SK-N-SH treated with all-trans-retinoic acid at 6 μM for 48 hours (cell line): Measurements from ENCODE around the gene NFKBIB.

Experiments used
- ATAC-seq: fragments of 200-7000 bp; cut with Tn5 transposase; 3 replicates; pipeline ENCODE4 v1.9.1; 2020; ENCODE audit warnings: mild to moderate bottlenecking, moderate library complexity
- ARNTL ChIP-seq: fragments of 450-650 bp; formaldehyde crosslinking; IDR thresholded peaks from 2 replicates; pipeline ENCODE4 v1.5.0; 2020; ENCODE audit warnings: low read depth, mild to moderate bottlenecking, moderate library complexity, borderline replicate concordance
- BACH2 ChIP-seq: fragments of 250-450 bp; sonication (Bioruptor Pico); IDR thresholded peaks from 2 replicates; pipeline ENCODE4 v1.9.0; 2021; ENCODE audit warnings: mild to moderate bottlenecking, borderline replicate concordance
- CREB5 ChIP-seq: fragments of 250-450 bp; sonication (Bioruptor Pico); IDR thresholded peaks from 2 replicates; pipeline ENCODE4 v1.5.1; 2020; ENCODE audit warnings: low read depth, mild to moderate bottlenecking, moderate library complexity
- CSDC2 ChIP-seq: fragments of 250-450 bp; sonication (Bioruptor Pico); IDR thresholded peaks from 2 replicates; pipeline ENCODE4 v1.5.0; 2020; ENCODE audit warnings: mild to moderate bottlenecking, moderate library complexity
- CSRNP3 ChIP-seq: fragments of 250-450 bp; sonication (Bioruptor Pico); IDR thresholded peaks from 2 replicates; pipeline ENCODE4 v1.5.1; 2021; ENCODE audit warnings: mild to moderate bottlenecking, moderate library complexity
- ESRRG ChIP-seq: fragments of 250-450 bp; sonication (Bioruptor Pico); IDR thresholded peaks from 2 replicates; pipeline ENCODE4 v1.6.1; 2021; ENCODE audit warnings: mild to moderate bottlenecking
- GLIS3 ChIP-seq: fragments of 250-450 bp; sonication (Bioruptor Pico); IDR thresholded peaks from 2 replicates; pipeline ENCODE4 v1.5.0; 2020; ENCODE audit warnings: mild to moderate bottlenecking, moderate library complexity
- ISL1 ChIP-seq: fragments of 250-450 bp; sonication (Bioruptor Pico); IDR thresholded peaks from 2 replicates; pipeline ENCODE4 v2.1.2; 2022; ENCODE audit warnings: mild to moderate bottlenecking, moderate library complexity
- OSR1 ChIP-seq: fragments of 250-450 bp; sonication (Bioruptor Pico); IDR thresholded peaks from 2 replicates; pipeline ENCODE4 v1.8.0; 2022; ENCODE audit warnings: moderate library complexity, mild to moderate bottlenecking, inconsistent platforms
- PATZ1 ChIP-seq: fragments of 250-450 bp; sonication (Bioruptor Pico); IDR thresholded peaks from 2 replicates; pipeline ENCODE4 v1.8.0; 2020; ENCODE audit warnings: mild to moderate bottlenecking, moderate library complexity, borderline replicate concordance
- POU6F1 ChIP-seq: fragments of 250-450 bp; sonication (Bioruptor Pico); IDR thresholded peaks from 2 replicates; pipeline ENCODE4 v1.8.0; 2021; ENCODE audit warnings: low read depth, mild to moderate bottlenecking, moderate library complexity, borderline replicate concordance
- PPARA ChIP-seq: fragments of 250-450 bp; sonication (Bioruptor Pico); IDR thresholded peaks from 2 replicates; pipeline ENCODE4 v1.5.0; 2020; ENCODE audit warnings: mild to moderate bottlenecking, borderline replicate concordance
- RARB ChIP-seq: fragments of 250-450 bp; sonication (Bioruptor Pico); IDR thresholded peaks from 2 replicates; pipeline ENCODE4 v1.8.0; 2021; ENCODE audit warnings: mild to moderate bottlenecking, moderate library complexity
- SNAI2 ChIP-seq: fragments of 250-450 bp; sonication (Bioruptor Pico); IDR thresholded peaks from 2 replicates; pipeline ENCODE4 v1.5.0; 2020; ENCODE audit warnings: mild to moderate bottlenecking, moderate library complexity
- TCF4 ChIP-seq: fragments of 250-450 bp; sonication (Bioruptor Pico); IDR thresholded peaks from 2 replicates; pipeline ENCODE4 v1.8.0; 2021; ENCODE audit warnings: mild to moderate bottlenecking, moderate library complexity, borderline replicate concordance
- TOX ChIP-seq: fragments of 250-450 bp; sonication (Bioruptor Pico); IDR thresholded peaks from 2 replicates; pipeline ENCODE4 v1.8.0; 2021; ENCODE audit warnings: mild to moderate bottlenecking, moderate library complexity, borderline replicate concordance
- TSHZ2 ChIP-seq: fragments of 250-450 bp; sonication (Bioruptor Pico); IDR thresholded peaks from 2 replicates; pipeline ENCODE4 v1.5.0; 2020; ENCODE audit warnings: mild to moderate bottlenecking, moderate library complexity
- ZFP3 ChIP-seq: fragments of 250-450 bp; sonication (Bioruptor Pico); IDR thresholded peaks from 2 replicates; pipeline ENCODE4 v1.5.0; 2020; ENCODE audit warnings: mild to moderate bottlenecking, moderate library complexity
- ZFP30 ChIP-seq: fragments of 450-650 bp; formaldehyde crosslinking; IDR thresholded peaks from 2 replicates; pipeline ENCODE4 v1.5.0; 2022; ENCODE audit warnings: mild to moderate bottlenecking, moderate library complexity
- ZNF565 ChIP-seq: fragments of 450-650 bp; formaldehyde crosslinking; conservative IDR thresholded peaks from 2 replicates; pipeline ENCODE4 v1.5.0; 2020; ENCODE audit warnings: low read depth, mild to moderate bottlenecking, moderate library complexity
- ZNF70 ChIP-seq: fragments of 450-650 bp; formaldehyde crosslinking; IDR thresholded peaks from 2 replicates; pipeline ENCODE4 v1.5.0; 2020; ENCODE audit warnings: mild to moderate bottlenecking, moderate library complexity
- ZNF8 ChIP-seq: fragments of 450-650 bp; formaldehyde crosslinking; IDR thresholded peaks from 2 replicates; pipeline ENCODE4 v1.5.0; 2020; ENCODE audit warnings: mild to moderate bottlenecking, moderate library complexity

Gene NFKBIB

GRCh38 chr19:38904581-38905539, 5.1 kb downstream of the NFKBIB start:
- ATAC-seq = no peak
- TF ChIP-seq POU6F1 (CRISPR knock-in tag) = no peak
- TF ChIP-seq CREB5 (CRISPR knock-in tag) = no peak
- no peak for TF ChIP-seq ZFP30 (CRISPR knock-in tag)
- TF ChIP-seq CSRNP3 (CRISPR knock-in tag) = no peak
- no peak for TF ChIP-seq RARB (CRISPR knock-in tag)
- TF ChIP-seq BACH2 (CRISPR knock-in tag) = no peak
- no peak for TF ChIP-seq ZNF565 (CRISPR knock-in tag)
- TF ChIP-seq PPARA = no peak
- TF ChIP-seq ISL1 (CRISPR knock-in tag) = no peak
- TF ChIP-seq PATZ1 (CRISPR knock-in tag) = no peak
- TF ChIP-seq ARNTL (CRISPR knock-in tag) = no peak
- no peak for TF ChIP-seq ZFP3
- TF ChIP-seq TCF4 (CRISPR knock-in tag) = no peak
- no peak for TF ChIP-seq TSHZ2
- no peak for TF ChIP-seq GLIS3 (CRISPR knock-in tag)

GRCh38 chr19:38905620-38906019, 5.9 kb downstream of the NFKBIB start:
- TF ChIP-seq TOX (no peak), ZNF565 (CRISPR knock-in tag) (no peak), CREB5 (CRISPR knock-in tag) (no peak), SNAI2 (CRISPR knock-in tag) (no peak), ZNF8 (CRISPR knock-in tag) (no peak), PPARA (no peak), ZNF70 (CRISPR knock-in tag) (no peak), OSR1 (CRISPR knock-in tag) (no peak), ZFP3 (no peak), TSHZ2 (no peak), ESRRG (CRISPR knock-in tag) (no peak), ISL1 (CRISPR knock-in tag) (no peak), ARNTL (CRISPR knock-in tag) (no peak), ZFP30 (CRISPR knock-in tag) (no peak), CSDC2 (no peak), GLIS3 (CRISPR knock-in tag) (no peak), RARB (CRISPR knock-in tag) (no peak)
- no peak for ATAC-seq
